Cardiac muscle cell (in vitro differentiated cells and primary cell): ENCODE data around the gene DCLRE1C. TPM values are rescaled to one million over a fixed set of nuclear protein-coding genes. Genes with fewer than 3 reads are reported as not detected.
A peak's percentile ranks its signal among the peaks of the same experiment; 100 is the strongest.

ENCODE experiments used
- DNase-seq, 2 donors: peaks; one replicate each; pipeline versions ENCODE4 v3.0.0 to v3.0.0-alpha.2; 2010 to 2017; ENCODE audit warnings: low read depth in 1 of 2, low spot score in 1 of 2
- H3K27ac ChIP-seq: fragments of 200-600 bp; sonication (generic); 2 replicates; pipeline ENCODE4 v1.5.1; 2016
- H3K27me3 ChIP-seq: fragments of 200-600 bp; sonication (generic); 2 replicates; pipeline ENCODE4 v1.6.0; 2016; ENCODE audit warnings: control low read depth
- H3K36me3 ChIP-seq: fragments of 200-600 bp; sonication (generic); 2 replicates; pipeline ENCODE4 v1.5.1; 2016; ENCODE audit warnings: control low read depth
- H3K4me1 ChIP-seq: fragments of 200-600 bp; sonication (generic); 2 replicates; pipeline ENCODE4 v1.8.1; 2017; ENCODE audit warnings: low read depth, mild to moderate bottlenecking, mixed run types
- H3K4me3 ChIP-seq: fragments of 200-600 bp; sonication (generic); 2 replicates; pipeline ENCODE4 v1.5.1; 2016; ENCODE audit warnings: mild to moderate bottlenecking
- H3K9me3 ChIP-seq: fragments of 200-600 bp; sonication (generic); 2 replicates; pipeline ENCODE4 v1.5.1; 2017; ENCODE audit warnings: low read depth, mild to moderate bottlenecking, control low read depth
- polyA plus RNA-seq: library from polyadenylated mRNA; unstranded; fragments of >200 nt; fragmentation: Nextera tagmentation; extraction: Ambion mirVana; gene quantifications from 2 replicates; pipeline ENCODE4 v1.2.1, GENCODE V29; 2016
- total RNA-seq: library from RNA; depleted of rRNA; stranded (reverse); fragments of >200 nt; gene quantifications from 2 replicates; pipeline ENCODE4 v1.2.3, GENCODE V29; 2016
- TF ChIP-seq, protein P1 (sequence below): IDR thresholded peaks from 2 replicates; pipeline ENCODE4 v1.5.1; 2012; ENCODE audit warnings: low read depth, mild to moderate bottlenecking, low read length

Gene DCLRE1C
- total and polyA plus RNA-seq, 2 experiments from 2014 or later: 8.2 to 16.6 TPM

DNA sequence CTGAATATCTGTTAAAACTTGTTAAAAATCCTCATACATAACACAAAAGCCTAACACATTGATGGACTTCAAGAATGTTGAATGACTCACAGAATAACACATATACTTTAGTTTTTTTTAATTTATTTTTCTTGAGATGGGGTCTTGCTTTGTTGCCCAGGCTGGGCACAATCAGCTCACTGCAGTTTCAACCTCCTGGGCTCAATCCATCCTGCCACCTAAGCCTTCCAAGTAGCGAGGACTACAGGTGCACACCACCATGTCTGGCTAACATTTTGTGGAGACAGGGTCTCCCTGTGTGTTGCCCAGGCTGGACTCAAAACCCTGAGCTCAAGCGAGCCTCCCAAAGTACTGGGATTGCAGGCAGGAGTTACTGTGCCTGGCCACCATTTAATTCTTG is 47.1 kb downstream of the DCLRE1C start:
- TF ChIP-seq, protein P1, sequence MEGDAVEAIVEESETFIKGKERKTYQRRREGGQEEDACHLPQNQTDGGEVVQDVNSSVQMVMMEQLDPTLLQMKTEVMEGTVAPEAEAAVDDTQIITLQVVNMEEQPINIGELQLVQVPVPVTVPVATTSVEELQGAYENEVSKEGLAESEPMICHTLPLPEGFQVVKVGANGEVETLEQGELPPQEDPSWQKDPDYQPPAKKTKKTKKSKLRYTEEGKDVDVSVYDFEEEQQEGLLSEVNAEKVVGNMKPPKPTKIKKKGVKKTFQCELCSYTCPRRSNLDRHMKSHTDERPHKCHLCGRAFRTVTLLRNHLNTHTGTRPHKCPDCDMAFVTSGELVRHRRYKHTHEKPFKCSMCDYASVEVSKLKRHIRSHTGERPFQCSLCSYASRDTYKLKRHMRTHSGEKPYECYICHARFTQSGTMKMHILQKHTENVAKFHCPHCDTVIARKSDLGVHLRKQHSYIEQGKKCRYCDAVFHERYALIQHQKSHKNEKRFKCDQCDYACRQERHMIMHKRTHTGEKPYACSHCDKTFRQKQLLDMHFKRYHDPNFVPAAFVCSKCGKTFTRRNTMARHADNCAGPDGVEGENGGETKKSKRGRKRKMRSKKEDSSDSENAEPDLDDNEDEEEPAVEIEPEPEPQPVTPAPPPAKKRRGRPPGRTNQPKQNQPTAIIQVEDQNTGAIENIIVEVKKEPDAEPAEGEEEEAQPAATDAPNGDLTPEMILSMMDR: no peak
- Histone ChIP-seq H3K36me3 (peaks cover 27% of the 10 kb centered on the region), H3K27me3 (no peaks in the 10 kb centered on the region), H3K9me3 (no peaks in the 10 kb centered on the region), H3K4me1 (no peaks in the 10 kb centered on the region), H3K4me3 (no peak overlapping the region), H3K27ac (no peak overlapping the region)
- no peak for DNase-seq

DNA sequence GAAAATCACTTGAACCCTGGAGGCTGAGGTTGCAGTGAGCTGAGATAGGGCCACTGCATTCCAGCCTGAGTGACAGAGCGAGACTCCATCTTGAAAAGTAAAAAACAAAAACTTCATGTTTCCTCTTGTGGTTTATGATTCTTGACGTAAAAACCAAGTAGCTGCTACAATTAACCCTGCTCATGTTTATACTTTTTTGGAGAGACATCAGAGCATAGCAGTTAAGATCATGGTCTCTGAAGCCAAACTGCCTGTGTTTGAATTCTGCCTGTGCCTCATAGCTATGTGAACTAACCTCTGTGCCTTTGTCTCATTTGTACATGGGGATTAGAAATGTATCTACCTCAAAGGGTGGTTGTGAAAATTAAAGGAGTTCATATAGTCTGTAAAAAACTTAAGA is 48.0 kb downstream of the DCLRE1C start:
- Histone ChIP-seq H3K4me3 (no peak overlapping the region), H3K27me3 (no peaks in the 10 kb centered on the region), H3K27ac (no peak overlapping the region), H3K36me3 (peaks cover 29% of the 10 kb centered on the region), H3K9me3 (no peaks in the 10 kb centered on the region), H3K4me1 (no peaks in the 10 kb centered on the region)
- TF ChIP-seq, protein P1: no peak
- no peak for DNase-seq

DNA sequence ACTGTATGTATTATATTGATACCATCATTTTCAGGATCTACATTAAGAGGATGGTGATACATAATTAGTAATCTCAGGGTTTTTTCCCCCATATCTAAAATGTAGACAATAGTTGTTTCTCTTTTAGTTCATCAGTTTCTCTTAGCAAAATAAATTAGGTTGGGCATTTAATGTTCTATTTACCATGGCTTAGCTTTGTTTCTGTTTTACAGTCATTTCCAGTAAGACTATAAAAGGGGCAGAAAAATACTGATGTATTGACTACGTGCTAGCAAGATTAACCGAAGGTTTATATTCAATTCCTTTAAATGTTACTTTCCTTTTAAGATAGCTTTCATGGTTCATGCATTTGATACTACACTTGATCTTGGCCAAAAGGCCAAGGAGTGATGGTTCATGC is 49.0 kb downstream of the DCLRE1C start:
- DNase-seq: no peak
- Histone ChIP-seq H3K4me3 (no peak overlapping the region), H3K4me1 (no peaks in the 10 kb centered on the region), H3K27ac (no peak overlapping the region), H3K27me3 (no peaks in the 10 kb centered on the region), H3K9me3 (no peaks in the 10 kb centered on the region), H3K36me3 (peaks cover 35% of the 10 kb centered on the region)
- TF ChIP-seq, protein P1: no peak

DNA sequence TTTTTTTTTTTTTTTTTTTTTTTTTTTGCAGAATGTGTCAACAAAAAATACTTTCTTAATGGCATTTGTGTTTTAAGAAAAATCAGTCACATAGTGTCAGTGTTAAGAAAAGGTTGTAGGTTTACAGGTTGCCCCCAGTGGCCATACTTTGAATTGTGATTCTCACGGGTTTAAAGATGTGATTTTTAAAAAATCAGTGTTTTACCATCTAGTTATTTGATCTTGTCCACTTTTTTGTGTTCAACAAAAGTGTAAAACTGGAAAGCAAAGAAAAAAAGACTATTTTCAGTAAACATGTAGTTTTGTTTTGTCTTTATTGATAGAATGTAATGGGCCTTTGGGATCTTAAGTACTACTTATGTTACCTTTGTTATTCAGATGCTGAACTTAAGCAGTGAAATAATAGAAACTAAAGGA is 49.6 kb downstream of the DCLRE1C start:
- no peaks in the 10 kb centered on the region for H3K27me3 ChIP-seq
- TF ChIP-seq, protein P1: peak; percentile 59
- H3K4me3 ChIP-seq: no peak overlapping the region
- no peak overlapping the region for H3K27ac ChIP-seq
- no peaks in the 10 kb centered on the region for H3K4me1 ChIP-seq
- DNase-seq: peak; percentile 30 to 59
- H3K36me3 ChIP-seq: peaks cover 35% of the 10 kb centered on the region
- no peaks in the 10 kb centered on the region for H3K9me3 ChIP-seq

DNA sequence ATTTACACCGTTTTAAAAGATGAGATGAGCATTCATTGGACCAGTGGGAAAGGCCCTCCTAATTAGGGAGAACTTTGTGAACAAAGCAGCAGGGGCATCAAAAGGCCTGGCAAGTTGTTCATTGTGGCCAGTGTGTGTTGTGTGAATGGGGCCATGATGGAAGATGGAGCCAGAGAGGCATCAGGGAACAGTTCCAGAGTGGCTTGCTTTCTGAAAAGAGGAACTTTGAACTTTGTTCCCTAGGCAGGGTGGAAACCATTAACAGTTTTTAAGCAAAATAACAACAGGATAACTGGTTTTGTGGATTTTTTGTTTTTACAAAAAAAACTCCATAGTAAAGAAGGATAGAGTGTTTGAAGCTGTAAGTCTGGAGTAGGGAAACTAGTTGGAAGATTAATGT is 62.7 kb downstream of the DCLRE1C start:
- no peak for DNase-seq

More for the DNA sequence above, 62.7 kb downstream of the DCLRE1C start:
- Histone ChIP-seq H3K9me3 (no peaks in the 10 kb centered on the region), H3K36me3 (no peaks in the 10 kb centered on the region), H3K27ac (no peak overlapping the region), H3K4me1 (no peaks in the 10 kb centered on the region), H3K27me3 (no peaks in the 10 kb centered on the region), H3K4me3 (no peak overlapping the region)
- TF ChIP-seq, protein P1: no peak
